Kidney (tissue), 14 donors: ENCODE measurements around the gene VAV2. TPM values are rescaled to one million over a fixed set of nuclear protein-coding genes. Genes with fewer than 3 reads are reported as not detected.

ENCODE experiments used
- DNase-seq, 5 donors: peaks; one replicate each; pipeline ENCODE4 v3.0.0-alpha.2; 2013 to 2020
- FAIRE-seq: peaks from 2 replicates; lab custom pipeline; 2012; peaks lifted over from hg19 to GRCh38; lab: Jason Lieb, UNC
- H3K27ac ChIP-seq, 2 donors: one replicate each; pipeline ENCODE4 v1.7.0; 2013; ENCODE audit warnings: low read depth in 2 of 2, low read length in 2 of 2, inconsistent platforms in 1 of 2
- H3K27me3 ChIP-seq: one replicate; pipeline ENCODE4 v1.7.1; 2013; ENCODE audit warnings: low read length, inconsistent platforms; ENCODE audit not compliant: control insufficient read depth, insufficient read depth
- H3K36me3 ChIP-seq, 3 donors: one replicate each; pipeline versions ENCODE4 v1.7.0 to v1.7.1; 2013; ENCODE audit warnings: low read length in 3 of 3, control low read depth in 1 of 3, inconsistent platforms in 1 of 3; ENCODE audit not compliant: insufficient read depth in 3 of 3, control insufficient read depth in 2 of 3
- H3K4me1 ChIP-seq, 3 donors: one replicate each; pipeline versions ENCODE4 v1.7.0 to v1.7.1; 2013; ENCODE audit warnings: low read length in 3 of 3, inconsistent platforms in 1 of 3, low read depth in 1 of 3; ENCODE audit not compliant: control insufficient read depth in 2 of 3, insufficient read depth in 2 of 3
- H3K4me3 ChIP-seq, 3 donors: one replicate each; pipeline versions ENCODE4 v1.7.0 to v1.8.1; 2013; ENCODE audit warnings: low read length in 3 of 3, control low read depth in 1 of 3, inconsistent platforms in 1 of 3
- H3K9ac ChIP-seq, 3 donors: one replicate each; pipeline versions ENCODE4 v1.7.0 to v1.7.1; 2013; ENCODE audit warnings: low read length in 3 of 3, control low read depth in 1 of 3, inconsistent platforms in 1 of 3
- H3K9me3 ChIP-seq, 3 donors: one replicate each; pipeline versions ENCODE4 v1.7.0 to v1.7.1; 2013; ENCODE audit warnings: low read length in 3 of 3, control low read depth in 1 of 3, inconsistent platforms in 1 of 3; ENCODE audit not compliant: control insufficient read depth in 2 of 3, insufficient read depth in 1 of 3
- intact Hi-C: fragments of 100-400 bp; cut with DNase I; formaldehyde crosslinking; loops from one replicate; pipeline ENCODE4 v1.11.1; 2022
- polyA plus RNA-seq: library from polyadenylated mRNA; stranded (reverse); fragments of 350-450 nt; fragmentation: Illumina TruSeq; extraction: RNeasy Lipid Tissue Mini Kit (QIAGEN cat#74804); gene quantifications from one replicate; pipeline ENCODE4 v1.2.3, GENCODE V29; 2014; ENCODE audit warnings: low read depth, low replicate concordance; ENCODE audit not compliant: insufficient read depth
- total RNA-seq: library from RNA; stranded (reverse); fragmentation: NEBNext Ultra II Directional; extraction: Animal tissue kit (Norgen Biotek cat#: 25700); gene quantifications from one replicate; pipeline ENCODE4 v1.2.1, GENCODE V29; 2021
- TF ChIP-seq, protein P1 (sequence below): IDR thresholded peaks from 3 replicates; pipeline ENCODE4 v1.5.1; 2012; ENCODE audit warnings: mild to moderate bottlenecking, moderate library complexity, borderline replicate concordance; ENCODE audit not compliant: insufficient read depth; ENCODE audit errors: extremely low read depth
- donor health status: control.
- donor health status: control.
- donor health status: control.
- donor health status: control.
- donor health status: control.
- donor health status: DM: yes; HTN: yes; CAD: no.
- donor health status: Normal renal cell carcinoma (clear cell type).

VAV2 gene
- total and polyA plus RNA-seq, 2 donors from 2014 or later = 22.3 to 47.1 TPM

DNA sequence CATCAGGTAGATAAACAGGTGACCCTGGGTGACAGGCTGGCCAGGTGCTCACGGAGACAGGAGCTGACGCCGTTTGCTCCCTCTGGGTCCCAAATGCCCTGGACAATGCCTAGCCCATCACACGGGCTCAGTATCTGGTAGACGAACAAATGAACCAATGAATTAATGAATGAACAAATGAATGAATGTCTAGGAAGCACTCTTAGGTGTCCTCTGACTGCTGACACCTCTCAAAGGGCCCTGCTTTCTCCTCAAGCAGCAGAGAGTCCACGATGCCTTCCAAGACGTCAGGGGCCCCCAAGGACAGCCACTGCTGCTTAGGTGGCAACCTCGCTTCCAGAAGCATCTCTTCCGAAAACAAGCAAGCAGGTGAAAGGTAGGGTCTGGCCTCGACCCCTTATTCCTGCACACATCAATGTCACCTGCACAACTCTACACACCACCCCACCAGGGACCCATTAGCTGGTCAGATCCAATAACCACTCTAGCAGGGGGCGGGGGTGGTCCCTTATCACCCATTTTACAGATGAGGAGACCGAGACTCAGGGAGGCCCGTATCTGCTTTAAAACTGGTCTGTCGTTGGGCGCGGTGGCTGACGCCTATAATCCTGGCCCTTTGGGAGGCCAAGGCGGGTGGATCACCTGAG is 45.2 kb downstream of the VAV2 start:
- DNase-seq (no peak), FAIRE-seq (no peak)
- Histone ChIP-seq H3K9ac (no peak overlapping the region), H3K4me1 (peaks cover 0 to 48% (median 0%) of the 10 kb centered on the region in 3 donors), H3K9me3 (no peaks in the 10 kb centered on the region), H3K27ac (no peak overlapping the region), H3K36me3 (no peaks in the 10 kb centered on the region), H3K4me3 (no peak overlapping the region), H3K27me3 (no peaks in the 10 kb centered on the region)
- intact Hi-C loops = no loop called here
- TF ChIP-seq, protein P1, sequence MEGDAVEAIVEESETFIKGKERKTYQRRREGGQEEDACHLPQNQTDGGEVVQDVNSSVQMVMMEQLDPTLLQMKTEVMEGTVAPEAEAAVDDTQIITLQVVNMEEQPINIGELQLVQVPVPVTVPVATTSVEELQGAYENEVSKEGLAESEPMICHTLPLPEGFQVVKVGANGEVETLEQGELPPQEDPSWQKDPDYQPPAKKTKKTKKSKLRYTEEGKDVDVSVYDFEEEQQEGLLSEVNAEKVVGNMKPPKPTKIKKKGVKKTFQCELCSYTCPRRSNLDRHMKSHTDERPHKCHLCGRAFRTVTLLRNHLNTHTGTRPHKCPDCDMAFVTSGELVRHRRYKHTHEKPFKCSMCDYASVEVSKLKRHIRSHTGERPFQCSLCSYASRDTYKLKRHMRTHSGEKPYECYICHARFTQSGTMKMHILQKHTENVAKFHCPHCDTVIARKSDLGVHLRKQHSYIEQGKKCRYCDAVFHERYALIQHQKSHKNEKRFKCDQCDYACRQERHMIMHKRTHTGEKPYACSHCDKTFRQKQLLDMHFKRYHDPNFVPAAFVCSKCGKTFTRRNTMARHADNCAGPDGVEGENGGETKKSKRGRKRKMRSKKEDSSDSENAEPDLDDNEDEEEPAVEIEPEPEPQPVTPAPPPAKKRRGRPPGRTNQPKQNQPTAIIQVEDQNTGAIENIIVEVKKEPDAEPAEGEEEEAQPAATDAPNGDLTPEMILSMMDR = no peak

DNA sequence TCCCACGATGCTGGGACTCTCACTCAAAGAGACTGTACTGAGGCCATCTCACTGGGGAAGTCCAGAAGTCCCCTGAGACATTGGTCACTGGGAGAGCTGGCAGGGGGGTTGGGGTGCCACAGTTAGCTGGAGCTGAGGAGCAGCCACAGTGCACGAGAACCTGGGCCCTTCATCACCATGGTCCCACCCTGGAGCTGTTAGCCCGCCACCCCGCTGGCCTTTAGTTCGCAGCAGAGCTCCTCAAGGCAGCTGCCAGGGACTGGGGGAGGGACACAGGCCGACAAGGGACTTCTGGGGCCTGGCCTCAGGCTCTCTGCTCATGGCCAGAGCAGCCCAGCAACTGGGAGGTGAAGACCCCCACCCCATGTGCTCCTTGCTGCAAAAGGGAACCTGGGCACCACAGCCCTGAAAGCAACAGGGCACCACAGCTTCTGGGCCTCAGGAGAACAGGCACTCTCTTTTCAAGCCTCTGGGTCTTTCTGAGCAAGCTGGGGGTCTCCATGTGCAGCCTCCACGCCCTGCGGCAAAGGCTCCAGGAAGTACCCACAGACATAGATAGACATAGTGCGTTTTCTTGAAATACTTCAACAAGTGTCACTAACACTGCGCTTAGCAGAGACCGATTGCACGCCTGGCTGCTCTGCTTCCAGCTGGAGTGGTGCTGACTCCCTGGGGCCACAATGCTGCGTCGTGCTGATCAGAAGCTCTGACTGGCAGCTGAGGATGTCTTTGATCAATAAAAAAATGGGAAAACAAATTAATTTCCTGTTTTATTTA is 46.0 kb downstream of the VAV2 start:
- H3K27me3 ChIP-seq = no peaks in the 10 kb centered on the region
- no peak overlapping the region for H3K9ac ChIP-seq
- intact Hi-C loops = no loop called here
- FAIRE-seq (no peak), DNase-seq (peak in 1 of 5 donors; percentile 67)
- H3K36me3 ChIP-seq = no peaks in the 10 kb centered on the region
- H3K27ac ChIP-seq = no peak overlapping the region
- H3K4me1 ChIP-seq = peaks cover 0 to 44% (median 0%) of the 10 kb centered on the region in 3 donors
- no peak overlapping the region for H3K4me3 ChIP-seq
- no peaks in the 10 kb centered on the region for H3K9me3 ChIP-seq
- TF ChIP-seq, protein P1 = no peak

DNA sequence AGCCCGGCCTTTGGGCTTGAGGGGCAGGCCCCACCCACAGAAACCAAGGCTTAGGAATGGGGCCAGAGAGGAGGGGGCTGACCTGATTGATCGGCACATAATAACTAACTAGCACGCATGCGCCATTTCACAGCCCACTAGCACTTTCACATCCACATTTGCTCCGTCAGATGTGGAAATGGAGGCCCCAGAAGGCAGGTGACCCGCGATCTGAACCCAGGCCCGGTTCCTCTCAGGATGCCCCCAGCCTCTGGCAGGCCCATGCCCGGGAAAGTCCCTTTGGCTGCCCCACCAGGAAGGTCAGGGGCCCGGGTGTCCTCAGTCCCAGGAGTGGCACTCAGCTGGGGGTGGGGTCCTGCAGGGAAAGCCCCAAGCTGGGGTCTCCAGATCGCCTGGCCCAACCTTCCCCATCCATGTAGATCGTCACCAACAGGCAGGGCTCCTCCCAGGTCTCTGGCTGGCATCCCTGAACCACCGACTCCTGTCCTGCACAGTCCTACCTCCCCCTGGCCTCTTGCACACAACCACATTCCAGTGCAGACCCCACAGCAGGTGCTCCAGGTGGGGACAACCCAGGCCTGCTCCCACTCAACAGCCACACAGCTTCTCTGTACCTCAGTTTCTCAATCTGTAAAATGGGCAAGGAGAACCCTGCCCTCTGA is 46.7 kb downstream of the VAV2 start:
- intact Hi-C loops = no loop called here
- DNase-seq (peak in 1 of 5 donors; percentile 73), FAIRE-seq (no peak)
- TF ChIP-seq, protein P1 = no peak
- Histone ChIP-seq H3K4me3 (no peak overlapping the region), H3K9ac (no peak overlapping the region), H3K27me3 (no peaks in the 10 kb centered on the region), H3K36me3 (no peaks in the 10 kb centered on the region), H3K27ac (peak overlapping the region; percentile 6 to 45), H3K4me1 (peaks cover 0 to 39% (median 0%) of the 10 kb centered on the region in 3 donors), H3K9me3 (no peaks in the 10 kb centered on the region)
